B cell (primary cell): ENCODE measurements around the gene SCYGR5. TPM values are rescaled to one million over a fixed set of nuclear protein-coding genes. Genes with fewer than 3 reads are reported as not detected.

Experiments
- ATAC-seq: fragments of 200-7000 bp; cut with Tn5 transposase; one replicate; pipeline ENCODE4 v1.10.0; 2021; ENCODE audit warnings: low read depth, mild to moderate bottlenecking, moderate number of reproducible peaks, moderate library complexity
- CTCF ChIA-PET: fragments of 350-600 bp; sonication (Branson Sonifier 250); formaldehyde crosslinking; loops from one replicate; lab custom pipeline; 2021; ENCODE audit warnings: antibody characterized with exemption, inconsistent platforms; lab: Charles Lee
- POLR2A ChIA-PET: fragments of 350-600 bp; sonication (Branson Sonifier 250); formaldehyde crosslinking; loops from one replicate; lab custom pipeline; 2021; ENCODE audit warnings: antibody characterized with exemption; lab: Charles Lee
- DNase-seq: peaks from one replicate; pipeline ENCODE4 v3.0.0; 2013
- H2AFZ ChIP-seq: 2 replicates; pipeline ENCODE4 v1.6.1; 2012; ENCODE audit warnings: mild to moderate bottlenecking, low read depth, low read length; ENCODE audit not compliant: insufficient read depth, poor library complexity, severe bottlenecking
- H3K27ac ChIP-seq, 2 donors: 1 replicate in 1 of 2; 2 replicates in 1 of 2; pipeline ENCODE4 v1.5.1; 2012 to 2013; ENCODE audit warnings: low read length in 2 of 2, mild to moderate bottlenecking in 2 of 2, moderate library complexity in 1 of 2
- H3K27me3 ChIP-seq, 4 experiments: fragments of 200-600 bp in 1 of 4; sonication (generic) in 1 of 4; replicated peaks in 1 of 4; 1 replicate in 2 of 4; 2 replicates in 2 of 4; pipeline versions ENCODE4 v1.6.1 to v1.7.0; 2013 to 2016; ENCODE audit warnings: low read length in 3 of 4, mild to moderate bottlenecking in 2 of 4, mixed read lengths in 1 of 4, moderate library complexity in 1 of 4; ENCODE audit not compliant: insufficient read depth in 4 of 4, control insufficient read depth in 3 of 4; ENCODE audit errors: control extremely low read depth in 1 of 4
- H3K36me3 ChIP-seq, 2 experiments: replicated peaks in 1 of 2; 1 replicate in 1 of 2; 2 replicates in 1 of 2; pipeline versions ENCODE4 v1.6.1 to v1.7.1; 2013; ENCODE audit warnings: low read length in 1 of 2; ENCODE audit not compliant: insufficient read depth in 2 of 2, control insufficient read depth in 1 of 2; ENCODE audit errors: control extremely low read depth in 1 of 2, extremely low read depth in 1 of 2
- H3K4me1 ChIP-seq, 2 donors: fragments of 200-600 bp in 1 of 2; sonication (generic) in 1 of 2; 1 replicate in 1 of 2; 2 replicates in 1 of 2; pipeline versions ENCODE4 v1.5.1 to v1.6.1; 2013 to 2017; ENCODE audit warnings: low read length in 2 of 2; ENCODE audit not compliant: control insufficient read depth in 2 of 2, insufficient read depth in 2 of 2
- H3K4me2 ChIP-seq: replicated peaks from 2 replicates; pipeline ENCODE3; 2012; ENCODE audit warnings: mild to moderate bottlenecking, low read depth, low read length; ENCODE audit not compliant: poor library complexity, severe bottlenecking
- H3K4me3 ChIP-seq, 5 experiments: fragments of 200-600 bp in 1 of 5; sonication (generic) in 1 of 5; 1 replicate in 3 of 5; 2 replicates in 2 of 5; pipeline versions ENCODE4 v1.5.1 to v1.7.0; 2011 to 2016; ENCODE audit warnings: low read length in 4 of 5, mild to moderate bottlenecking in 4 of 5, low read depth in 2 of 5, control low read depth in 1 of 5, moderate library complexity in 1 of 5; ENCODE audit not compliant: insufficient read depth in 1 of 5; ENCODE audit errors: control extremely low read depth in 1 of 5, extremely low read depth in 1 of 5
- H3K79me2 ChIP-seq: fragments of 200-600 bp; sonication (generic); one replicate; pipeline ENCODE4 v1.6.0; 2016; ENCODE audit warnings: low read length; ENCODE audit not compliant: control insufficient read depth, insufficient read depth
- H3K9ac ChIP-seq: fragments of 200-600 bp; sonication (generic); 2 replicates; pipeline ENCODE4 v1.6.1; 2017; ENCODE audit warnings: mild to moderate bottlenecking, low read length, moderate library complexity
- H3K9me3 ChIP-seq, 3 donors: one replicate each; pipeline versions ENCODE4 v1.6.1 to v1.7.1; 2013; ENCODE audit warnings: low read length in 2 of 3; ENCODE audit not compliant: control insufficient read depth in 2 of 3, insufficient read depth in 1 of 3; ENCODE audit errors: control extremely low read depth in 1 of 3
- H4K20me1 ChIP-seq: 2 replicates; pipeline ENCODE4 v1.6.0; 2012; ENCODE audit warnings: mild to moderate bottlenecking, low read length; ENCODE audit not compliant: insufficient read depth, control insufficient read depth, poor library complexity, severe bottlenecking
- H3K27ac Mint-ChIP-seq: one replicate; pipeline ENCODE4 v1.8.0; 2021; ENCODE audit warnings: mixed read lengths
- H3K27me3 Mint-ChIP-seq: one replicate; pipeline ENCODE4 v1.8.0; 2021; ENCODE audit warnings: mixed read lengths
- H3K4me1 Mint-ChIP-seq: one replicate; pipeline ENCODE4 v1.8.0; 2021; ENCODE audit warnings: mixed read lengths
- H3K4me3 Mint-ChIP-seq: one replicate; pipeline ENCODE4 v1.8.0; 2021; ENCODE audit warnings: mixed read lengths
- H3K9me3 Mint-ChIP-seq: one replicate; pipeline ENCODE4 v1.8.0; 2022; ENCODE audit warnings: mixed read lengths; ENCODE audit not compliant: insufficient read depth
- EZH2 ChIP-seq: IDR thresholded peaks from 2 replicates; pipeline ENCODE4 v1.6.1; 2012; ENCODE audit warnings: borderline replicate concordance, low read depth, mild to moderate bottlenecking, moderate library complexity, low read length; ENCODE audit not compliant: insufficient read depth, poor library complexity, severe bottlenecking
- WGBS: methylation state at CpG from one replicate; pipeline ENCODE4 v1.1.5; 2013; ENCODE audit warnings: missing lambda C conversion rate; ENCODE audit not compliant: insufficient coverage; 5-methylcytosine and 5-hydroxymethylcytosine counted together
- intact Hi-C: fragments of 100-400 bp; cut with micrococcal nuclease; formaldehyde crosslinking; loops from one replicate; pipeline ENCODE4 v1.10.0; 2022
- polyA plus RNA-seq: library from polyadenylated mRNA; depleted of rRNA; stranded (reverse); fragments of >200 nt; gene quantifications from 2 replicates; pipeline ENCODE4 v1.2.3, GENCODE V29; 2012
- total RNA-seq, 2 donors: library from RNA; stranded (reverse); fragments of 120-200 nt in 1 of 2; gene quantifications; 1 replicate in 1 of 2; 2 replicates in 1 of 2; pipeline versions ENCODE4 v1.2.3 to v1.2.4, GENCODE V29; 2013 to 2022
- TF ChIP-seq, protein P1 (sequence below): fragments of 200-600 bp; IDR thresholded peaks from one replicate; pipeline ENCODE4 v1.8.0; 2022; ENCODE audit warnings: antibody characterized with exemption, mild to moderate bottlenecking

The SCYGR5 gene
- total and polyA plus RNA-seq, 2 donors (not counting 1 experiment from before 2014, with no cell fraction given): not detected

DNA sequence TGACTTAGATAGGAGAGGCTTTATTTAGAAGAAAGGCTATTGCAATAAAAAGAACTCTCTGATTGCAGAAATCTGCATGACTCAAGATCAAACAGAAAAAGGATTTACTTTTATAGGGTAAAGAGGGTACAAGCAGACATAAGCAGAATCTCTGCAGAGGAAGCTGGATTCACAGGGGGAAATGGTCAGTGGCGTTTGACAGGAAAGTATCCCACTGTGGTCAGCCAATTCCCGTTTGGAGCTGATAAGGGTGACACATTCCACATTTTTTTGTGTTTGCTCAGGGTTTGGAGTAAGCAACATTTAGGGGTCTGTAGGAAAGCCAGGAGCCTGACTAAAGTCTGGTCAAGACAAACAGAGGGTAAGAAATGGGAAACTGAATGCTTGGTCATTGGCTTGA is 23.9 kb upstream of the SCYGR5 start:
- Histone ChIP-seq H4K20me1 (no peaks in the 10 kb centered on the region), H3K9ac (no peak overlapping the region), H3K36me3 (no peaks in the 10 kb centered on the region), H3K79me2 (no peaks in the 10 kb centered on the region), H3K4me3 (no peak overlapping the region), H3K27me3 (no peaks in the 10 kb centered on the region), H2AFZ (no peak overlapping the region), H3K4me2 (no peak overlapping the region), H3K4me1 (no peaks in the 10 kb centered on the region), H3K9me3 (no peaks in the 10 kb centered on the region), H3K27ac (no peak overlapping the region)
- no peak for TF ChIP-seq EZH2
- TF ChIP-seq, protein P1, sequence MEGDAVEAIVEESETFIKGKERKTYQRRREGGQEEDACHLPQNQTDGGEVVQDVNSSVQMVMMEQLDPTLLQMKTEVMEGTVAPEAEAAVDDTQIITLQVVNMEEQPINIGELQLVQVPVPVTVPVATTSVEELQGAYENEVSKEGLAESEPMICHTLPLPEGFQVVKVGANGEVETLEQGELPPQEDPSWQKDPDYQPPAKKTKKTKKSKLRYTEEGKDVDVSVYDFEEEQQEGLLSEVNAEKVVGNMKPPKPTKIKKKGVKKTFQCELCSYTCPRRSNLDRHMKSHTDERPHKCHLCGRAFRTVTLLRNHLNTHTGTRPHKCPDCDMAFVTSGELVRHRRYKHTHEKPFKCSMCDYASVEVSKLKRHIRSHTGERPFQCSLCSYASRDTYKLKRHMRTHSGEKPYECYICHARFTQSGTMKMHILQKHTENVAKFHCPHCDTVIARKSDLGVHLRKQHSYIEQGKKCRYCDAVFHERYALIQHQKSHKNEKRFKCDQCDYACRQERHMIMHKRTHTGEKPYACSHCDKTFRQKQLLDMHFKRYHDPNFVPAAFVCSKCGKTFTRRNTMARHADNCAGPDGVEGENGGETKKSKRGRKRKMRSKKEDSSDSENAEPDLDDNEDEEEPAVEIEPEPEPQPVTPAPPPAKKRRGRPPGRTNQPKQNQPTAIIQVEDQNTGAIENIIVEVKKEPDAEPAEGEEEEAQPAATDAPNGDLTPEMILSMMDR: no peak
- intact Hi-C loops: no loop called here
- no peak overlapping the region for H3K4me3 Mint-ChIP-seq
- H3K27me3 Mint-ChIP-seq: peaks cover 6% of the 10 kb centered on the region
- no peak for DNase-seq
- ChIA-PET POLR2A (no interaction called here), CTCF (no interaction called here)
- H3K9me3 Mint-ChIP-seq: no peaks in the 10 kb centered on the region
- H3K4me1 Mint-ChIP-seq: no peaks in the 10 kb centered on the region
- WGBS: 68% methylated on average over 2 of the region's 2 CpGs
- ATAC-seq: no peak
- no peak overlapping the region for H3K27ac Mint-ChIP-seq

DNA sequence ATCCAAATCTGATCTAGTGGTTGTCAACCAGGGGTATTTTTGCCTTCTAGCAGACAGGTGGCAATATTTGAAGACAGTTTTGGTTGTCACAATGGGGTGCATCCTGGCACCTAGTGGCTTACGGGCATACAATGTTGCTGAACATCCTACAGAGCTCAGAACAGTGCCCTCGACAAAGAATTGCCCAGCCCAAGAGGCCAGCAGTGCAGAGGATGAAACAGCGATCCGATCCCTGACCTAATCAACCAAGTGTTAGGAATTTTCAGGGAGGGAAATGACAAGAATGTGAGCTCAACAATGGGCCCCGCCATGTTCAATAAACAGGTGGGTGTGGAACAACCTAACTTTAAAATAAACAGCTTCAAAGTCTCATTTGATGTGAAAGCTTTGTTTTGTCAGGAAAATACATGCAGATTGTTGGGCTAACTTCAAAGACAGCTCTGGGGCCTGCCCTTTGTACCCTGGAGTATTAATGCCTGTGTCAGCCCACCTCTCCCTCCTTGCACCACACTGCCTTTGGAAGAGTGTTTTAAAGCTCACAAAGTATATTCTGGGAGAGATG is 22.5 kb upstream of the SCYGR5 start:
- ChIA-PET CTCF (interaction anchor here (0.5 to 2.6 kb wide), 2 partner anchors 14 to 259 kb away, joined by 4 to 11 read pairs; no protein-coding TSS in a partner anchor), POLR2A (no interaction called here)
- H3K79me2 ChIP-seq: no peaks in the 10 kb centered on the region
- Mint-ChIP-seq H3K27ac (no peak overlapping the region), H3K9me3 (no peaks in the 10 kb centered on the region), H3K27me3 (peaks cover 12% of the 10 kb centered on the region), H3K4me3 (no peak overlapping the region), H3K4me1 (no peaks in the 10 kb centered on the region)
- no peak overlapping the region for H3K27ac ChIP-seq
- no peaks in the 10 kb centered on the region for H3K36me3 ChIP-seq
- no peaks in the 10 kb centered on the region for H3K27me3 ChIP-seq
- no peak overlapping the region for H2AFZ ChIP-seq
- intact Hi-C loops: no loop called here
- no peaks in the 10 kb centered on the region for H4K20me1 ChIP-seq
- H3K9me3 ChIP-seq: no peaks in the 10 kb centered on the region
- DNase-seq (no peak), ATAC-seq (no peak)
- TF ChIP-seq, protein P1: no peak
- TF ChIP-seq EZH2: no peak
- no peak overlapping the region for H3K4me2 ChIP-seq
- WGBS: 100% methylated on average over 4 of the region's 5 CpGs
- no peak overlapping the region for H3K4me3 ChIP-seq
- H3K4me1 ChIP-seq: no peaks in the 10 kb centered on the region
- H3K9ac ChIP-seq: no peak overlapping the region
